Left ventricle myocardium inferior (tissue), 1 donor: ENCODE data around the gene POLR2L. TPM values are rescaled to one million over a fixed set of nuclear protein-coding genes. Genes with fewer than 3 reads are reported as not detected.

ENCODE experiments used
- DNase-seq: peaks from one replicate; pipeline ENCODE4 v3.0.0-alpha.2; 2020
- H3K27ac ChIP-seq: fragments of 200-600 bp; replicated peaks from 2 replicates; pipeline ENCODE4 v1.8.0; 2021
- H3K27me3 ChIP-seq: fragments of 200-600 bp; 2 replicates; pipeline ENCODE4 v1.8.0; 2021; ENCODE audit warnings: low read depth
- H3K36me3 ChIP-seq: fragments of 200-600 bp; 2 replicates; pipeline ENCODE4 v1.8.0; 2021
- H3K4me1 ChIP-seq: fragments of 200-600 bp; 2 replicates; pipeline ENCODE4 v1.8.0; 2021
- H3K4me3 ChIP-seq: fragments of 200-600 bp; 2 replicates; pipeline ENCODE4 v1.8.0; 2021; ENCODE audit warnings: mild to moderate bottlenecking, moderate library complexity
- H3K9me3 ChIP-seq: fragments of 200-600 bp; replicated peaks from 2 replicates; pipeline ENCODE4 v1.8.0; 2021
- CTCF ChIP-seq: fragments of 200-600 bp; IDR thresholded peaks from 2 replicates; pipeline ENCODE4 v1.8.0; 2021; ENCODE audit warnings: antibody characterized with exemption, mild to moderate bottlenecking, borderline replicate concordance
- intact Hi-C: fragments of 100-400 bp; cut with micrococcal nuclease; formaldehyde crosslinking; loops from one replicate; pipeline ENCODE4 v1.11.0; 2022
- total RNA-seq: library from RNA; stranded (reverse); fragmentation: NEBNext Ultra II Directional; extraction: Animal tissue kit (Norgen Biotek cat#: 25700); gene quantifications from one replicate; pipeline ENCODE4 v1.2.1, GENCODE V29; 2021
- donor health status: DM: no; HTN: yes; CAD: no; lungs with severe emphysema.

Gene POLR2L
- total RNA-seq, 1 donor from 2014 or later: 226 TPM

DNA sequence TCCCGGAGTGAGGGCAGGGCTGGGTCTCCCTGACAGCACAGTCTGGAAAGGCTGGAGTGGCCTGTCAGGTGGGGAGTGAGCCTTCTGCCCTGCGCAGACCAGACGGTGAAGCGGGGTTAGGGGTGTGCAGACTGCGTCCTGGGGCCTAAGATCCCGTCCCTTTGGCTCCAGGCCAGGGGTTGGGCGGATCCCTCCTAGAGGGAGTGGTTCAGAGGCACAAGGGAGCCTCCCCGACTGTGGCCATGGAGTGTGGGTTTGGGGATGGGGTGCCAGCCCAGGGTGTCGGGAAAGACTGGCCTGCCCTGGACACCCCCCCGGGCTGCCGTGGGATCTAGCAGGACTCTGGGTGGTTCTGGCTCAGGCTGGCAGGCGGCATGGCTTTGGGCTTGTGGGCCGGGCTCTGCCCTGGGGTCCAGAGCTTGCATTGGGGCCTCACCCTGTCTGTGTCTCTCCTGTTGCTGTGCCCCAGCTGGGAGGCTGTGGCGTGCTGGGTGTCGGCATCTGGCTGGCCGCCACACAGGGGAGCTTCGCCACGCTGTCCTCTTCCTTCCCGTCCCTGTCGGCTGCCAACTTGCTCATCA lies 19.8 kb upstream of the POLR2L start:
- peaks cover 44% of the 10 kb centered on the region for H3K36me3 ChIP-seq
- no peaks in the 10 kb centered on the region for H3K27me3 ChIP-seq
- peak; percentile 51 for DNase-seq
- H3K4me3 ChIP-seq: no peak overlapping the region
- peaks cover 34% of the 10 kb centered on the region for H3K4me1 ChIP-seq
- TF ChIP-seq CTCF: no peak
- no peaks in the 10 kb centered on the region for H3K9me3 ChIP-seq
- H3K27ac ChIP-seq: peak overlapping the region; percentile 5
- intact Hi-C loops: no loop called here

GRCh38 chr11:861105-861479 lies 18.8 kb upstream of the POLR2L start:
- Histone ChIP-seq H3K4me3 (no peak overlapping the region), H3K27me3 (no peaks in the 10 kb centered on the region), H3K4me1 (peaks cover 45% of the 10 kb centered on the region), H3K27ac (no peak overlapping the region), H3K9me3 (no peaks in the 10 kb centered on the region), H3K36me3 (peaks cover 33% of the 10 kb centered on the region)
- no peak for DNase-seq
- no peak for TF ChIP-seq CTCF
- intact Hi-C loops: no loop called here

GRCh38 chr11:860234-861104 lies 18.1 kb upstream of the POLR2L start:
- Histone ChIP-seq H3K36me3 (peaks cover 28% of the 10 kb centered on the region), H3K4me3 (peak overlapping the region; percentile 39), H3K27me3 (no peaks in the 10 kb centered on the region), H3K27ac (peak overlapping the region; percentile 50), H3K4me1 (peaks cover 51% of the 10 kb centered on the region), H3K9me3 (no peaks in the 10 kb centered on the region)
- no peak for TF ChIP-seq CTCF
- intact Hi-C loops: no loop called here
- DNase-seq: no peak

GRCh38 chr11:859394-860131 lies 17.2 kb upstream of the POLR2L start:
- Histone ChIP-seq H3K4me3 (peak overlapping the region; percentile 39), H3K36me3 (peaks cover 20% of the 10 kb centered on the region), H3K4me1 (peaks cover 60% of the 10 kb centered on the region), H3K27me3 (no peaks in the 10 kb centered on the region), H3K27ac (peak overlapping the region; percentile 50), H3K9me3 (no peaks in the 10 kb centered on the region)
- DNase-seq: peak; percentile 81
- intact Hi-C loops: no loop called here
- no peak for TF ChIP-seq CTCF

DNA sequence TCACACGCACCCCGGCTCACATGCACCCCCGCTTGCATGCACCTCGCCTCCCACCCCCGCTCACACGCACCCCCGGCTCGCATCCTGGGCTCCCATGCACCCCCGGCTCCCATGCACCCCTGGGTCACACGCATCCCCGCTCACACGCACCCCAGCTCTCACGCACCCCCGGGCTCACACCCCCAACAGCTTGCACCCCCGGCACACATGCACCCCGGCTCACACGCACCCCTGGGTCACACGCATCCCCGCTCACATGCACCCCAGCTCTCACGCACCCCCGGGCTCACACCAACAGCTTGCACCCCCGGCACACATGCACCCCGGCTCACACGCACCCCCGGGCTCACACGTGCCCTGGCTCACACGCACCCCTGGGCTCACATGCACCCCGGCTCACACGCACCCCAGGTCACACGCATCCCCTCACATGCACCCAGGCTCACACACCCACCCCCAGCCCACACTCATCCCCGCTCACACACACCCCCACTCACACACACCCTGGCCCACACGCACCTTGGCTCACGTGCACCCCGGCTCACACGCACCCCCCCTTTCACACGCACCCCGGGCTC lies 16.5 kb upstream of the POLR2L start:
- Histone ChIP-seq H3K27me3 (no peaks in the 10 kb centered on the region), H3K4me1 (peaks cover 66% of the 10 kb centered on the region), H3K9me3 (no peaks in the 10 kb centered on the region), H3K36me3 (peaks cover 13% of the 10 kb centered on the region), H3K4me3 (no peak overlapping the region), H3K27ac (no peak overlapping the region)
- no peak for TF ChIP-seq CTCF
- no peak for DNase-seq
- intact Hi-C loops: no loop called here
